GM23338 (cell line): ENCODE results near the gene SOD2.

Source experiments
- EZH2 ChIP-seq: fragments of 200-600 bp; sonication (generic); IDR thresholded peaks from one replicate; pipeline ENCODE4 v1.8.0; 2017; ENCODE audit warnings: antibody characterized with exemption, mild to moderate bottlenecking, low read depth; ENCODE audit not compliant: unreplicated experiment
- JUNB ChIP-seq: IDR thresholded peaks from one replicate; pipeline ENCODE4 v1.6.1; 2016; ENCODE audit warnings: antibody characterized with exemption; ENCODE audit not compliant: unreplicated experiment
- POLR2AphosphoS5 ChIP-seq: IDR thresholded peaks from 2 replicates; pipeline ENCODE4 v1.6.1; 2016; ENCODE audit warnings: antibody characterized with exemption, low read depth
- TF ChIP-seq, protein P1 (sequence below), 2 experiments: fragments of 200-600 bp in 1 of 2; sonication (generic) in 1 of 2; conservative IDR thresholded peaks; 2 replicates each; pipeline versions ENCODE4 v1.5.1 to v1.6.1; 2016 to 2017; ENCODE audit warnings: antibody characterized with exemption in 2 of 2, low read depth in 2 of 2, mild to moderate bottlenecking in 2 of 2, moderate library complexity in 1 of 2

GRCh38 chr6:159650314-159650713 lies 42.7 kb downstream of the SOD2 start:
- TF ChIP-seq, protein P1, sequence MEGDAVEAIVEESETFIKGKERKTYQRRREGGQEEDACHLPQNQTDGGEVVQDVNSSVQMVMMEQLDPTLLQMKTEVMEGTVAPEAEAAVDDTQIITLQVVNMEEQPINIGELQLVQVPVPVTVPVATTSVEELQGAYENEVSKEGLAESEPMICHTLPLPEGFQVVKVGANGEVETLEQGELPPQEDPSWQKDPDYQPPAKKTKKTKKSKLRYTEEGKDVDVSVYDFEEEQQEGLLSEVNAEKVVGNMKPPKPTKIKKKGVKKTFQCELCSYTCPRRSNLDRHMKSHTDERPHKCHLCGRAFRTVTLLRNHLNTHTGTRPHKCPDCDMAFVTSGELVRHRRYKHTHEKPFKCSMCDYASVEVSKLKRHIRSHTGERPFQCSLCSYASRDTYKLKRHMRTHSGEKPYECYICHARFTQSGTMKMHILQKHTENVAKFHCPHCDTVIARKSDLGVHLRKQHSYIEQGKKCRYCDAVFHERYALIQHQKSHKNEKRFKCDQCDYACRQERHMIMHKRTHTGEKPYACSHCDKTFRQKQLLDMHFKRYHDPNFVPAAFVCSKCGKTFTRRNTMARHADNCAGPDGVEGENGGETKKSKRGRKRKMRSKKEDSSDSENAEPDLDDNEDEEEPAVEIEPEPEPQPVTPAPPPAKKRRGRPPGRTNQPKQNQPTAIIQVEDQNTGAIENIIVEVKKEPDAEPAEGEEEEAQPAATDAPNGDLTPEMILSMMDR (conservative IDR thresholded peaks at IDR 0.05; ENCODE audit: low read depth in 2 of 2): no peak
- TF ChIP-seq JUNB (no peak), POLR2AphosphoS5 (no peak), EZH2 (no peak)
